HFF-Myc (cell line): ENCODE data around the gene MGST2.

Experiments used
- DNase-seq: peaks from one replicate; pipeline ENCODE4 v3.0.0-alpha.2; 2011; ENCODE audit warnings: low read depth; ENCODE audit errors: extremely low read depth
- H3K4me3 ChIP-seq: replicated peaks from 2 replicates; pipeline ENCODE4 v1.5.1; 2011; ENCODE audit warnings: low read depth, mild to moderate bottlenecking, control low read depth, low read length
- CTCF ChIP-seq: IDR thresholded peaks from 2 replicates; pipeline ENCODE4 v1.5.1; 2012; ENCODE audit warnings: mild to moderate bottlenecking, low read depth, low read length, control low read depth; ENCODE audit errors: missing control alignments

MGST2 gene

GRCh38 chr4:139744232-139744631, 78.6 kb downstream of the MGST2 start:
- no peak overlapping the region for H3K4me3 ChIP-seq
- no peak for TF ChIP-seq CTCF
- DNase-seq, result no peak

GRCh38 chr4:139745111-139745639, 79.6 kb downstream of the MGST2 start:
- no peak overlapping the region for H3K4me3 ChIP-seq
- TF ChIP-seq CTCF, result no peak
- no peak for DNase-seq

- DNase-seq, result no peak
- no peak for TF ChIP-seq CTCF
- no peak overlapping the region for H3K4me3 ChIP-seq
These were observed 81.0 kb downstream of the MGST2 start for GRCh38 chr4:139746431-139747171.

- DNase-seq, result no peak
- H3K4me3 ChIP-seq, result no peak overlapping the region
- TF ChIP-seq CTCF, result no peak
These were observed 83.7 kb downstream of the MGST2 start for GRCh38 chr4:139749338-139749737.

GRCh38 chr4:139749835-139750498, 84.3 kb downstream of the MGST2 start:
- no peak for TF ChIP-seq CTCF
- no peak overlapping the region for H3K4me3 ChIP-seq
- DNase-seq, result no peak

- no peak for DNase-seq
- TF ChIP-seq CTCF, result no peak
- H3K4me3 ChIP-seq, result no peak overlapping the region
These were observed 88.1 kb downstream of the MGST2 start for GRCh38 chr4:139753686-139754085.
